Lower lobe of right lung (tissue), 2 donors: Measurements from ENCODE around the gene LAMP1. TPM values are rescaled to one million over a fixed set of nuclear protein-coding genes. Genes with fewer than 3 reads are reported as not detected.

Source experiments
- ATAC-seq, 2 donors: fragments of 200-7000 bp; cut with Tn5 transposase; one replicate each; pipeline ENCODE4 v1.9.1; 2020 to 2022; ENCODE audit warnings: mild to moderate bottlenecking in 2 of 2, moderate library complexity in 2 of 2
- DNase-seq: peaks from one replicate; pipeline ENCODE4 v3.0.0-alpha.2; 2020
- H3K27ac ChIP-seq: fragments of 200-600 bp; one replicate; pipeline ENCODE4 v1.8.0; 2022
- H3K27me3 ChIP-seq: fragments of 200-600 bp; one replicate; pipeline ENCODE4 v1.8.0; 2022; ENCODE audit warnings: low read depth
- H3K36me3 ChIP-seq: fragments of 200-600 bp; one replicate; pipeline ENCODE4 v1.8.0; 2022; ENCODE audit warnings: mild to moderate bottlenecking
- H3K4me1 ChIP-seq: fragments of 200-600 bp; one replicate; pipeline ENCODE4 v1.8.0; 2022
- H3K4me3 ChIP-seq: fragments of 200-600 bp; one replicate; pipeline ENCODE4 v1.8.0; 2022; ENCODE audit warnings: mild to moderate bottlenecking
- H3K9me3 ChIP-seq: fragments of 200-600 bp; one replicate; pipeline ENCODE4 v1.8.0; 2022
- CTCF ChIP-seq: fragments of 200-600 bp; IDR thresholded peaks from one replicate; pipeline ENCODE4 v1.8.0; 2022; ENCODE audit warnings: antibody characterized with exemption, mild to moderate bottlenecking
- intact Hi-C: fragments of 100-400 bp; cut with DNase I; formaldehyde crosslinking; loops from one replicate; pipeline ENCODE4 v1.11.0; 2022
- total RNA-seq: library from RNA; stranded (reverse); fragmentation: NEBNext Ultra II Directional; extraction: Animal tissue kit (Norgen Biotek cat#: 25700); gene quantifications from one replicate; pipeline ENCODE4 v1.2.1, GENCODE V29; 2021
- donor health status: DM: no; HTN: yes; CAD: no; lungs with severe emphysema.

LAMP1 gene
- total RNA-seq, 1 donor from 2014 or later: 353 TPM

- intact Hi-C loops: no loop called here
These were observed 24.5 kb downstream of the LAMP1 start for GRCh38 chr13:113321546-113321945.

GRCh38 chr13:113322043-113322461, 25.0 kb downstream of the LAMP1 start:
- H3K4me3 ChIP-seq: no peak overlapping the region
- no peaks in the 10 kb centered on the region for H3K9me3 ChIP-seq
- DNase-seq (peak; percentile 41), ATAC-seq (peak; percentile 20 to 52)
- no peak overlapping the region for H3K27ac ChIP-seq
- peaks cover 76% of the 10 kb centered on the region for H3K36me3 ChIP-seq
- TF ChIP-seq CTCF: no peak
- no peaks in the 10 kb centered on the region for H3K27me3 ChIP-seq
- H3K4me1 ChIP-seq: no peaks in the 10 kb centered on the region
- intact Hi-C loops: no loop called here

More at GRCh38 chr13:113321546-113321945, 24.5 kb downstream of the LAMP1 start:
- DNase-seq (no peak), ATAC-seq (no peak)
- H3K4me1 ChIP-seq: no peaks in the 10 kb centered on the region
- H3K36me3 ChIP-seq: peaks cover 81% of the 10 kb centered on the region
- H3K4me3 ChIP-seq: no peak overlapping the region
- no peak for TF ChIP-seq CTCF
- no peaks in the 10 kb centered on the region for H3K9me3 ChIP-seq
- H3K27me3 ChIP-seq: no peaks in the 10 kb centered on the region
- H3K27ac ChIP-seq: no peak overlapping the region

GRCh38 chr13:113322890-113323651, 26.0 kb downstream of the LAMP1 start:
- no peaks in the 10 kb centered on the region for H3K4me1 ChIP-seq
- DNase-seq: no peak
- no peaks in the 10 kb centered on the region for H3K27me3 ChIP-seq
- intact Hi-C loops: no loop called here
- H3K36me3 ChIP-seq: peaks cover 66% of the 10 kb centered on the region
- no peak for TF ChIP-seq CTCF
- no peak for ATAC-seq
- H3K27ac ChIP-seq: no peak overlapping the region
- H3K4me3 ChIP-seq: no peak overlapping the region
- no peaks in the 10 kb centered on the region for H3K9me3 ChIP-seq

- no peak overlapping the region for H3K27ac ChIP-seq
- no peak for DNase-seq
- no peak for ATAC-seq
- no peaks in the 10 kb centered on the region for H3K4me1 ChIP-seq
- H3K36me3 ChIP-seq: peaks cover 59% of the 10 kb centered on the region
- no peak for TF ChIP-seq CTCF
- H3K27me3 ChIP-seq: no peaks in the 10 kb centered on the region
- intact Hi-C loops: no loop called here
- H3K9me3 ChIP-seq: no peaks in the 10 kb centered on the region
- H3K4me3 ChIP-seq: no peak overlapping the region
These were observed 26.8 kb downstream of the LAMP1 start for GRCh38 chr13:113323869-113324268.

- no peak for TF ChIP-seq CTCF
- DNase-seq (no peak), ATAC-seq (no peak)
- H3K4me3 ChIP-seq: no peak overlapping the region
- H3K36me3 ChIP-seq: peaks cover 54% of the 10 kb centered on the region
- no peak overlapping the region for H3K27ac ChIP-seq
- H3K27me3 ChIP-seq: no peaks in the 10 kb centered on the region
- intact Hi-C loops: no loop called here
- no peaks in the 10 kb centered on the region for H3K9me3 ChIP-seq
- H3K4me1 ChIP-seq: no peaks in the 10 kb centered on the region
These were observed 27.4 kb downstream of the LAMP1 start for GRCh38 chr13:113324398-113324797.
